HL-60 (cell line): ENCODE data around the gene IRAK3.

Source experiments
- GABPA ChIP-seq: IDR thresholded peaks from 2 replicates; pipeline ENCODE4 v1.6.1; 2012; ENCODE audit warnings: low read depth
- POLR2AphosphoS5 ChIP-seq: IDR thresholded peaks from 2 replicates; pipeline ENCODE4 v1.6.1; 2012; ENCODE audit warnings: low read depth
- SPI1 ChIP-seq: IDR thresholded peaks from 2 replicates; pipeline ENCODE4 v1.6.1; 2012; ENCODE audit warnings: low read depth, mild to moderate bottlenecking, borderline replicate concordance
- TF ChIP-seq, protein P1 (sequence below): IDR thresholded peaks from one replicate; pipeline ENCODE4 v1.5.1; 2011; ENCODE audit warnings: low read length, control low read depth, inconsistent platforms; ENCODE audit not compliant: insufficient read depth
- TF ChIP-seq, protein P2 (sequence below): IDR thresholded peaks from 2 replicates; pipeline ENCODE4 v1.6.1; 2012; ENCODE audit warnings: low read depth; ENCODE audit not compliant: insufficient replicate concordance

DNA sequence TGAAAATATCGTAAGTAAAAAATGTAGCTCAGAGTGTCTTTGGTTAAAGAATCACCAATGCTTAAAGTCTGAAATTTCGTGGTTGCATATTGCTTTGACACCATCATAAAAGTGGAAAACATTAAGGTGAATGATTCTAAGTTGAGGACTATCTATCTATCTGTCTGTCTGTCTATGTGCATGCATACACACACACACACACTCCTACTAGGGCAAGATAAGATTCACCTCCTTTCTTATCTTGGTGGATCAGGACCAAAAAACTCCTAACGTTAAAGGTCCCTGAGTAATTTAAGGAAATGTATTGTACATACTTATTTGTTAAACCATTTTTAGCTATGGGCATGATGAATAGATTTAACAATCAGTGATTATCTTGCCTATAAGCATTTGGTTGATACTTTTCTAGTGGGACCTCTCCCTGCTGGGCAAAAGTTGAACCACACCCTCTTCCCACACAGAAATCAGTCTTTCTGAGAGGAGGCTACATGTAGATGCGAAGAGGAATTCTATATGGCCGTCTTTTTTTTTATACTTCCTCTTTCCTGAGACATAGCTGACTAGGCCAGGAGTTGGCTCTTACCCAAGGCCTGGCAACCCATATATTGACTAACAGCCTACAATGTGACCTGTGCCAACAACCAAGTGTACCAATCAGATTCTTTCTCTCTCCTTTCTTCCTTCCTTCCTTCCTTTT lies 39.2 kb upstream of the IRAK3 start:
- TF ChIP-seq, protein P1, sequence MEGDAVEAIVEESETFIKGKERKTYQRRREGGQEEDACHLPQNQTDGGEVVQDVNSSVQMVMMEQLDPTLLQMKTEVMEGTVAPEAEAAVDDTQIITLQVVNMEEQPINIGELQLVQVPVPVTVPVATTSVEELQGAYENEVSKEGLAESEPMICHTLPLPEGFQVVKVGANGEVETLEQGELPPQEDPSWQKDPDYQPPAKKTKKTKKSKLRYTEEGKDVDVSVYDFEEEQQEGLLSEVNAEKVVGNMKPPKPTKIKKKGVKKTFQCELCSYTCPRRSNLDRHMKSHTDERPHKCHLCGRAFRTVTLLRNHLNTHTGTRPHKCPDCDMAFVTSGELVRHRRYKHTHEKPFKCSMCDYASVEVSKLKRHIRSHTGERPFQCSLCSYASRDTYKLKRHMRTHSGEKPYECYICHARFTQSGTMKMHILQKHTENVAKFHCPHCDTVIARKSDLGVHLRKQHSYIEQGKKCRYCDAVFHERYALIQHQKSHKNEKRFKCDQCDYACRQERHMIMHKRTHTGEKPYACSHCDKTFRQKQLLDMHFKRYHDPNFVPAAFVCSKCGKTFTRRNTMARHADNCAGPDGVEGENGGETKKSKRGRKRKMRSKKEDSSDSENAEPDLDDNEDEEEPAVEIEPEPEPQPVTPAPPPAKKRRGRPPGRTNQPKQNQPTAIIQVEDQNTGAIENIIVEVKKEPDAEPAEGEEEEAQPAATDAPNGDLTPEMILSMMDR: no peak
- TF ChIP-seq, protein P2, sequence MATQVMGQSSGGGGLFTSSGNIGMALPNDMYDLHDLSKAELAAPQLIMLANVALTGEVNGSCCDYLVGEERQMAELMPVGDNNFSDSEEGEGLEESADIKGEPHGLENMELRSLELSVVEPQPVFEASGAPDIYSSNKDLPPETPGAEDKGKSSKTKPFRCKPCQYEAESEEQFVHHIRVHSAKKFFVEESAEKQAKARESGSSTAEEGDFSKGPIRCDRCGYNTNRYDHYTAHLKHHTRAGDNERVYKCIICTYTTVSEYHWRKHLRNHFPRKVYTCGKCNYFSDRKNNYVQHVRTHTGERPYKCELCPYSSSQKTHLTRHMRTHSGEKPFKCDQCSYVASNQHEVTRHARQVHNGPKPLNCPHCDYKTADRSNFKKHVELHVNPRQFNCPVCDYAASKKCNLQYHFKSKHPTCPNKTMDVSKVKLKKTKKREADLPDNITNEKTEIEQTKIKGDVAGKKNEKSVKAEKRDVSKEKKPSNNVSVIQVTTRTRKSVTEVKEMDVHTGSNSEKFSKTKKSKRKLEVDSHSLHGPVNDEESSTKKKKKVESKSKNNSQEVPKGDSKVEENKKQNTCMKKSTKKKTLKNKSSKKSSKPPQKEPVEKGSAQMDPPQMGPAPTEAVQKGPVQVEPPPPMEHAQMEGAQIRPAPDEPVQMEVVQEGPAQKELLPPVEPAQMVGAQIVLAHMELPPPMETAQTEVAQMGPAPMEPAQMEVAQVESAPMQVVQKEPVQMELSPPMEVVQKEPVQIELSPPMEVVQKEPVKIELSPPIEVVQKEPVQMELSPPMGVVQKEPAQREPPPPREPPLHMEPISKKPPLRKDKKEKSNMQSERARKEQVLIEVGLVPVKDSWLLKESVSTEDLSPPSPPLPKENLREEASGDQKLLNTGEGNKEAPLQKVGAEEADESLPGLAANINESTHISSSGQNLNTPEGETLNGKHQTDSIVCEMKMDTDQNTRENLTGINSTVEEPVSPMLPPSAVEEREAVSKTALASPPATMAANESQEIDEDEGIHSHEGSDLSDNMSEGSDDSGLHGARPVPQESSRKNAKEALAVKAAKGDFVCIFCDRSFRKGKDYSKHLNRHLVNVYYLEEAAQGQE: no peak
- TF ChIP-seq POLR2AphosphoS5: 0 out of 2 replicates have a peak, but pooled peaks have one; percentile 17
- no peak for TF ChIP-seq GABPA
- TF ChIP-seq SPI1: no peak
